Measurements from ENCODE around the gene PGP.
"Not testable (repeated sequence)": the region's sequence is repeated elsewhere in the genome, so short reads cannot be mapped to it uniquely, and the experiment has no call there.

The PGP gene

GRCh38 chr16:2214719-2214968 is at the start of gene PGP:
Gene PGP, minus strand, starts transcription at chr16:2214840. Its CDS starts 63 bp downstream, at chr16:2214777.
- DNase-seq (ENCODE audit: low read depth, low spot score): no peak

DNA sequence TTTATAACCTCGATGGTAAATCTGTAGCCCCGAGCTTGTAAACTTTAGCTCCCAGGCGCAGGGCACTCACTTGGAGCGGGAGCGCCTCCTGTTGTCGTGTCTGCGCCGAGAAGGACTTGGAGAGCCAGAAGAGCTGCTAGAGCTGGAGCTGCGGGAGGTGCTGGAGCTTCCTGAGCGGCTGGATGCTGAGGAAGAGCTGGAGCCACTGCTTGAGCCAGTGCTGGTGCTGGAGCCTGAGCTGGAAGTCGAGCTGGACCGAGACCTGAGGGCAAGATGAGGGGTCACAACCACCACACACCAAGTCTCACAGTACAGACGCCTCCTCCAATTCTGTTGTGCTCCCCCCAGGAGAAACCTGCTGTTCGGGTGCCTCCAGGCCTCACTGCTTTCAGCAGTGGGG is 48.4 kb upstream of the PGP start:
- not testable (repeated sequence) for DNase-seq (ENCODE audit: low read depth, low spot score)

DNA sequence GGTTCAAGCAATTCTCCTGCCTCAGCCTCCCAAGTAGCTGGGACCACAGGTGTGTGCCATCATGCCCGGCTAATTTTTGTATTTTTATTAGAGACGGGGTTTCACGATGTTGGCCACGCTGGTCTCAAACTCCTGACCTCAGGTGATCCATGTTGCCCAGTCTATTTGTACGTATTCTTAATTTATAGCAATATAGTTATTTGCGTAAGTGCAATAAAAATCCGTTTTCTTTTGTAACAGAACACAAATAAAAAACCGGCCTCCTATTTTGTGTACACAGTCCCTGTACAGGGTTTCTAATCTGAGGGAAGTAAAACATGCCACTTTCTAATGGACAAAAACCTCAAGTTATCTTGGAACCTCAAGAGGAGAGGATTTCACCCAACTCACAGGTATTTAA is 45.6 kb upstream of the PGP start:
- DNase-seq (ENCODE audit: low read depth, low spot score): no peak

- not testable (repeated sequence) for DNase-seq (ENCODE audit: low read depth, low spot score)
These were observed 43.9 kb upstream of the PGP start for GRCh38 chr16:2258530-2258929.

DNA sequence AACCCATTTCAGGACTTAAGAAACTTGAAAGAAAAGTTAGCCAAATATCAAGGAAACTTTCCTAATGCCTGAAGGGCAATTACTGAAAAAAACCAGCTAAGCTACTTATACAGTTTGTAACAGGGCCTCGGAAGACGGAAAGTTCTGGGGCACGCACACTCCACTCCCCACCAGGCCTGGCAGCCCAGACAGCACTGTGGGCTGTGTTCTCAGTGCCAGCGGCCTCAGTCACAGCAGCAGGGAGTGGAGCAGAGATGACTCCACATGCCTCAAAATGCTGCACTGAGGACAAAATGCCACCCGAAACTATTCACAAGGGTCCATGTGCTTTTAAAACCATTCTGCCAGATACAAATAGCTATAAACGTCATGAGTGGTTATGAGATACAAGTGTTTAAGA is 43.1 kb upstream of the PGP start:
- no peak for DNase-seq (ENCODE audit: low read depth, low spot score)

DNA sequence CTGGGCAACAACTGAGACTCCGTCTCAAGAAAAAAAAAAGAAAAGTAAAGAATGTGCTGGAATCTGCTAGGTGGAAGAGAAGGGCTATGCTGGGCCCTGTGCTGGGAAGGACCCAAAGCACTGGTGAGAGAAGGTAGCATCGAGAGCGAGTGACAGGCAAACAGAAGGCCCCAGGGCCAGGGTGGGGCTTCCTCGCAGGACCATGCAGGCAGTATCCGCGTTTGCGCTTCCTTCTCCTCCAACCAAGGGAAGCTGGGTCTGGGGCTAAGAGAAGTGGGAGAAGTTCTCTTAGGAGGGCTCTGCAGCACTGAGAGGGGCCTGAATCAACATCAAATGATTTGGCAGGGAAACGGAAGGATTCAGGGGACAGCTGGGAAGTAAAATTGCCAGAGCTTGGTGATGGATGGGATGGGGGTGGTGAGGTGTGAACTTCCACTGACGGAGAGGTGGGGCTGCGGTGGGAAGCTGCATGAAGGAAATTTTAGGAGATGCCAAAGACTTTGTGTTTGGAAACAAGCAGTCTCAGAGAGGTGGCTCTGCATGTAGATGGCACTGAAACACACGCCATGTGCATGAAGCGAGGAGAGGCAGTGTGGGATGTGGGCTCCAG is 42.0 kb upstream of the PGP start:
- DNase-seq (ENCODE audit: low read depth, low spot score): no peak

- no peak for DNase-seq (ENCODE audit: low read depth, low spot score)
These were observed 38.7 kb upstream of the PGP start for GRCh38 chr16:2253293-2253692.

DNA sequence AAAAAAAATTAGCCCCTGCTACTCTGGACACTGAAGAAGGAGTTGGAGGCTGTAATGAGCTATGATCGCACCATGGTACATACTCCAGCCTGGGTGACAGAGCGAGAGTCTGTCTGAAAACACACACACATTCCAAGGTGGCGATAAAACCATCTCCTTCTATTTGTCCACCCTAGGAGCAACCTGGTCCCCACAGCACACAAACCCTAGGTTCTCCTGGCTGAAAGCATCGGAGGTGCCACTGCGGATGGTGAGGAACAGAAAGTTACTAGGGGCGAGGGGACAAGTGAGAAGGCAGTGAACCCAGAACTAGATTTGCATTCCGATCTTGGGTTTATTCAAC is 38.1 kb upstream of the PGP start:
- DNase-seq (ENCODE audit: low read depth, low spot score): no peak

DNA sequence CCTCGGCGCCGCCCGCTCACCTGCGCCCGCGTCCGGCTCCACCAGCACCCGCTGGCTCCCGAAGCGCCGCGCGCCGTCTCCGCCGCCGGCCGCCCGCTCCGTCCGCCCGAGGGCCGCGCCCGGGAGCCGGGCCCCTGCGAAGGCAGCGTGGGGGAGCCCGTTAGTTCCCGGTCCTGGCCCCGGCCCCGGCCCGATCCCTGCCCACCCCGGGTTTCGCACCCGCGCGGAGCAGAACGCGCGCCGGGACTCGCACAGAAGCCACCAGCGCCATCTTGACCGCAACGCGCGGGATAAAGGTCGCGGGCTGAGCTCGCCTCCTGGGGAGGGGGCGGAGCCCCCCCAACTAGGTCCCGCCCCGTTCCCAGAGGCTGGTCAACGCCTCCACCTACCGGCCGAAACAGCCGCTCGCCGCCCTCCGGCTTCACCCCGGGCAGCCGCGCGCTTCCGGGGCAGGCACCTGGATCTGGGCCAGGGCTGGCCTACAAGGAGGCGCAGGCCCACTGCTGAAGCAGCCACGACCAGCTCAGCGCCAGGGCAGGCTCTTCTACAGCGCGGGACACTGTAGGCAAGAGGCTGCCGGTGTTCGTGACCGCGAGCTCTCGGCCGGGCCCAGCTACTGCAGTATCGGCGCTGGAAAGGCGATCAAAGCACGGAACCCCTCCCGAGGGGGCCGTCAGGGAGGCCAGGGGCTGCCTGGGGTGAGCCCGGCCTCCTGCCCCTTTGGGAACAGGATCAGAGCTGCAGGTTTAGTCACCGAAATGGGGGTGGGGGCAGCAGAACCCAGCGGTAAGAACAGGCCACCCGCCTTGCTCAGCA is 36.9 kb upstream of the PGP start, which contains the start of gene ECI1:
Gene ECI1 (minus strand): TSS at position 292 of the 816 bp plus-strand sequence. CDS start 21 bp downstream, at position 271.
- DNase-seq (ENCODE audit: low read depth, low spot score): peak; percentile 50

- DNase-seq (ENCODE audit: low read depth, low spot score): no peak
These were observed 36.1 kb upstream of the PGP start for GRCh38 chr16:2250652-2251295.

DNA sequence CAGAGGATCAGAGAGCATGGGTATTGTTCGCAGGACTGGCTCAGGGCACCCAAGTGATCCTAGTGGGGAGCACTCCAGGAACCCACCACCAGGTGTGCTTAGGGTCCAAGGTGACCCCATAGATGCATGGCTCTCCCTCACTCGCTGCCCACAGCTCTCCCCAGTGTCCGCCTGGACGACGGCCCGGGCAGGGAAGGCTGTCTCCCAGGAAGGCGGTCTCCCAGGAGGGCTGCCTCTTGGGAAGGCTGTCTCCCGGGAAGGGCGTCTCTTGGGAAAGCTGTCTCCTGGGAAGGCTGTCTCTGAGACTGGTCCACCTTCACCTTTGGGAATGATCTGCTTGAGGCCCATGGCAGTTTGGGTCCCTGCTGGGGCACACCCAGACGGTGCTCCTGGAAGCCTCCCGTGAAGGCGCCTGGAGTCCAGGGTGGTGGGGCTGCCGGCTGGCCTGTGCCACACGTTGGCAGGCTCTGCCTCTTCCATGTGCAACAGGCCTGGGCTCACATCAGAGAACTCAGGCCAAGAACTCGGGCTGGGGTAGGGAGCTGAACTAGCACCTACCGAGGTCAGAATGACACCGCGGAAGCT is 31.8 kb upstream of the PGP start:
- no peak for DNase-seq (ENCODE audit: low read depth, low spot score)

DNA sequence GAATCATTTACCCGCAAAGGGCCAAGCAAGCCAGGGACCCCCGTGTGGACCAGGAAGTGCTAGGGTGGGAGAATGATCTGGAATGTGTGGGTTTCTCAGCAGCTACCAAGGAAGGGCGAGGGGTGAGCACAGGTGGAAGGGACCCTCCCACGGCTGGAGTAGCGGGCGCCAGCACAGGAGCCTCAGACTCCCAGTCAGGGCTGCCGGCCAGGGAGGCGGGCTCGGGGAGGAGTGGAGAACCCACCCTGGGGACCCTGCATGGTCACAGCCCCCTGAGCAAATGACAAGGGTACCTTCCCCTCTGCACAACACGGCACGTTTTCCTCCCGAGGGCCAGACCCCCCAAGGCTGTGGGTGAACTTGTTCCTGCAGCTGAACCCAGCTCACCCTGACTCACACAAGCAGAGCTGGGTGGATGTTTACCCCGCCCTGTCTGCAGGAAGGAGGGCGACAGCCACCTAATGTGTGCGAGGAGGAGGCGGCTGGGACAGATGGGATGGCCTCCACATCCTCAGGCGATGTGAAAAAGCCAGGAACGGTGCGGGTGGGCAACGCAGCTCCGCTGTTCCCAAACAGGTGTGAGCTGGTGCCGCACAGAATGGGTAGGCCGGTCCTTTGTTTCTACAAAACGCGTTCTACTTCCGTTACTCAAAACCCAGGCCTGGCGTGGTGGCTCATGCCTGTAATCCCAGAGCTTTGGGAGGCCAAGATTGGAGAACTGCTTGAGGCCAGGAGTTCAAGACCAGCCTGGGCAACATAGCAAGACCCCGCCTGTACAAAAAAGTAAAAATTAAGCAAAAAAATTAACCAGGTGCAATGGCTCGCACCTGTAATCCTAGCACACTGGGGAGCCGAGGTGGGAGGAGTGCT is 30.5 kb upstream of the PGP start:
- DNase-seq (ENCODE audit: low read depth, low spot score): no peak

DNA sequence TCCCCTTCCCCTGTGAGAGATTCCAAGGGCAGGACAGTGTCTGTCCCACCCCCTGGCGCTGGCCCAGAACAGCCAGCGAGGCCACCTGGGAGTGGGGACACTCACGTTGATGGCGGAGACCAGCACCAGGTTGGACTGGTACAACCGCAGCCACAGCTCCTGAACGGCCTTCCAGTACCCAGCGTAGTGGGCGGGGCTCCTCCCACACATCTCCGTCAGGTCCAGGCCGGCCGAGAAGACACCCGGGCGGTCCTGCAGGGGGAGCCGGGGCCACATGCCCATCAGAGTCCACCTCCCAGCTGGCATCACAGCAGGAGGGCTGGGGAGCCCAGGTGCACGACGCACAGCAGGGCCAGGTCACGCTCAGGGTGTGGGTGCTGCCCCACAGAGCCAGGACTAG is 29.7 kb upstream of the PGP start:
- DNase-seq (ENCODE audit: low read depth, low spot score): no peak

GRCh38 chr16:2243781-2244180 is 29.1 kb upstream of the PGP start:
- no peak for DNase-seq (ENCODE audit: low read depth, low spot score)

- no peak for DNase-seq (ENCODE audit: low read depth, low spot score)
These were observed 28.4 kb upstream of the PGP start for GRCh38 chr16:2243031-2243528.

DNA sequence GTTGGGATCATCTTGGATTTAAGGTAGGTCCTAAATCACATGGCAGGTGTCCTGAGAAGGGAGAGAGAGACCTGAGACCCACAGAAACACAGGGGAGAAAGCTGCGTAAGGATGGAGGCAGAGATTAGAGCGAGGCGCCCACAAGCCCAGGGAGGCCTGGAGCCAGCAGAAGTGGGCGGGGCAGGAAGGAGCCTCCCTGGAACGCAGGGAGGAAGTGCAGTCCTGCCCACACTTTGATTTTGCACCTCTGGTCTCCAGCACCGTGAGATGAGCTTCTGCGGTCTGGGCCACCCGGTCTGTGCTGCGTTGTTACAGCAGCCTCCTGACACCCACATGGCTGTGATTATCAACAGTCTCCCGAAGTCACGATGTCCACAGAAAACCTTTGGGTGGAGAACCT is 28.0 kb upstream of the PGP start:
- no peak for DNase-seq (ENCODE audit: low read depth, low spot score)

- DNase-seq (ENCODE audit: low read depth, low spot score): not testable (repeated sequence)
These were observed 25.7 kb upstream of the PGP start for GRCh38 chr16:2240331-2240730.

DNA sequence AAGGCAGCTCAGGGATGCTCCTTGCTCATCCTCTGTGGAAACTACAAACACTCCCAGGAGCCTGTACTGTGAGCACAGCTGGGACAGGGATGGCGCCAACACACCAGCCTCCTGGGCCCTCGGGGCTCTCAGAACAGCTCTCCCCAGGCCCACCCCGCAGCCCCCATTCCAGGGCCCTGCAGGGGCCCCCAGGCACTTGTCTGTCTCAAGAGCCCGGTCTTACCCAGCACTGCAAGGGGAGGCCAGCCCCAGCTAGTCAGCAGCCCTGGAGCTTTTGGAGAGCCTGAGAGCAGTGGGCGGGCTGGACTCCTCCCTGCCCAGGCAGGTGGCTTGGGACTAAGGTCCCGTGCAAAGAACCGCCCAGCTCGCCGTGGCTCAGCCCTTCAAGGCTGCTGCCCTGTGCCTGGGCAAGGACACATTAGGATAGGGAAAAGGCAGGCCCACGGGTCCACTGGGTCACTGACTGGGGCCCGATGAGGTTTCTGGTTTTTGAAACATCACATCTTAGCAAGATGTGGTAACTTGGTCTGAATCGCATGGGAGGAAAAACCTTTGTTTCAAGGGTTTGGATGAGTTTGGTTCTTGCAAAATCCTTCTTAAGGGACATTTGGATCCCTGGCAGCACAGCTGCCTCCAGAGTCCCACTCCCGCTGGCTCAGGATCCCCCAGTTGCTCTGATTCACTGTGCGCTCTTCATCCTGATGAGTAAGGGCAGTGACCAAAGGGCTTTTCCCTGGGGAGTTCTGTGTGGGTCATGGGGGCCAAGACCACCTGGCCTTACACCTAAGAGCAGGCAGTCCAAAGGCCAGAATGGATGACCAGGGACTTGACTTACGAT is 24.4 kb upstream of the PGP start:
- DNase-seq (ENCODE audit: low read depth, low spot score): no peak

GRCh38 chr16:2238150-2238837 is 23.7 kb upstream of the PGP start:
- no peak for DNase-seq (ENCODE audit: low read depth, low spot score)

DNA sequence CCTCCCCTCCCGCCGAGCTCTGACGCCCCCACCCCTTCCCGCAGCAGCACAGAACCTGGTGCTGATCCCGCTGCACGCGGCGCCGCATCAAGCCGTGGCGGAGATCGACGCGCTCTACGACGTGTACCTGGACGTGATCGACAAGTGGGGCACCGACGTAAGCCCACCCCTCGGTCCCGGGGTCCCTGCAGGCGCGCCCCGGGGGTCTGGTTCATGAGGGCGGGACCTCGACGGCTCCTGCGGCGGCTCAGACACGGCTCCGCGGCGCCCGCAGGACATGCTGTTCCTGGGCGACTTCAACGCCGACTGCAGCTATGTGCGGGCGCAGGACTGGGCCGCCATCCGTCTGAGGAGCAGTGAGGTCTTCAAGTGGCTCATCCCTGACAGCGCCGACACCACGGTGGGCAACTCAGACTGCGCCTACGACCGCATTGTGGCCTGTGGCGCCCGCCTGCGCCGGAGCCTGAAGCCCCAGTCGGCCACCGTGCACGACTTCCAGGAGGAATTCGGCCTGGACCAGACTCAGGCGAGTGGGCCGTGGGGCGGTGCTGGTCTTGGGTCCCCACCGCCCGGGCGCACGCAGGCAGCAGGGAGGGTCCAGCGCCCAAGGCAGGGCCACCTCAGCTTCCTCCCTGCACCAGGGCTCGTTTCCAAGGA is 23.0 kb upstream of the PGP start:
- DNase-seq (ENCODE audit: low read depth, low spot score): no peak

Data from activated CD4-positive, CD25-positive, alpha-beta regulatory T cell treated with anti-CD3 and anti-CD28 coated beads, Interleukin-2, amount 50 U/mL, for 16 hours (primary cell).